ENCODE measurements around the gene CMPK1.
"Not testable (repeated sequence)": the region's sequence is repeated elsewhere in the genome, so short reads cannot be mapped to it uniquely, and the experiment has no call there.

Gene CMPK1

GRCh38 chr1:47333578-47333921 is at the start of gene CMPK1:
Gene CMPK1, plus strand, starts transcription at chr1:47333790. Its CDS starts 156 bp downstream, at chr1:47333946.
- peak in 56 of 58 donors; percentile 18 to 88 (median 72) for DNase-seq

- DNase-seq, result not testable (repeated sequence)
Measured at GRCh38 chr1:47288116-47288515, 45.5 kb upstream of the CMPK1 start.

- DNase-seq, result not testable (repeated sequence)
Measured at GRCh38 chr1:47294863-47295262, 38.7 kb upstream of the CMPK1 start.

- DNase-seq, result no peak
Measured at GRCh38 chr1:47295579-47295978, 38.0 kb upstream of the CMPK1 start.

- no peak for DNase-seq
Measured at GRCh38 chr1:47298025-47298699, 35.4 kb upstream of the CMPK1 start.

- DNase-seq, result no peak
Measured at GRCh38 chr1:47302472-47302871, 31.1 kb upstream of the CMPK1 start.

- no peak for DNase-seq
Measured at GRCh38 chr1:47309427-47309826, 24.2 kb upstream of the CMPK1 start.

GRCh38 chr1:47313915-47314664 is 19.5 kb upstream of the CMPK1 start, which contains the start of gene STIL:
Gene STIL, minus strand, starts transcription at chr1:47314147. Its CDS starts 3,828 bp downstream, at chr1:47310319.
- DNase-seq, result peak; percentile 88 to 99 (median 97)

GRCh38 chr1:47317841-47318240 is 15.7 kb upstream of the CMPK1 start:
- DNase-seq, result no peak

- not testable (repeated sequence) for DNase-seq
Measured at GRCh38 chr1:47319968-47320367, 13.6 kb upstream of the CMPK1 start.

GRCh38 chr1:47323599-47324031 is 10.0 kb upstream of the CMPK1 start:
- no peak for DNase-seq

GRCh38 chr1:47324682-47325081 is 8.9 kb upstream of the CMPK1 start:
- DNase-seq, result no peak

- DNase-seq, result no peak
Measured at GRCh38 chr1:47325528-47325927, 8.1 kb upstream of the CMPK1 start.

- no peak for DNase-seq
Measured at GRCh38 chr1:47326271-47326670, 7.3 kb upstream of the CMPK1 start.

GRCh38 chr1:47328992-47329391 is 4.6 kb upstream of the CMPK1 start:
- DNase-seq, result no peak

GRCh38 chr1:47330212-47330611 is 3.4 kb upstream of the CMPK1 start:
- no peak for DNase-seq

- no peak for DNase-seq
Measured at GRCh38 chr1:47331875-47332274, 1.7 kb upstream of the CMPK1 start.

GRCh38 chr1:47332779-47333577 is 612 bp upstream of the CMPK1 start:
- peak in 2 of 58 donors; percentile 8 to 20 for DNase-seq

- DNase-seq, result peak in 57 of 58 donors; percentile 34 to 88 (median 75)
Measured at GRCh38 chr1:47333922-47334764, 553 bp downstream of the CMPK1 start.

- DNase-seq, result no peak
Measured at GRCh38 chr1:47334765-47335435, 1.3 kb downstream of the CMPK1 start.
